AG04450 (cell line): ENCODE results near the gene DEPP1. TPM values are rescaled to one million over a fixed set of nuclear protein-coding genes. Genes with fewer than 3 reads are reported as not detected.

Source experiments
- CTCF ChIA-PET: fragments of 300-600, 350-600 bp; formaldehyde crosslinking; extraction: SDS; loops from one replicate; lab custom pipeline; 2022; ENCODE audit warnings: antibody characterized with exemption, inconsistent platforms; lab: Charles Lee
- POLR2A ChIA-PET: fragments of 350-600 bp; formaldehyde crosslinking; extraction: SDS; loops from one replicate; lab custom pipeline; 2021; ENCODE audit warnings: antibody characterized with exemption, inconsistent platforms; lab: Yijun Ruan, JAX
- DNase-seq: peaks from one replicate; pipeline ENCODE4 v3.0.0-alpha.2; 2011; ENCODE audit warnings: low read depth, low spot score
- H3K27ac ChIP-seq: one replicate; pipeline ENCODE4 v1.5.1; 2012; ENCODE audit warnings: low read depth, low read length, control low read depth
- H3K27me3 ChIP-seq: one replicate; pipeline ENCODE4 v1.6.0; 2012; ENCODE audit warnings: low read length; ENCODE audit not compliant: control insufficient read depth, insufficient read depth
- H3K4me3 ChIP-seq: 2 replicates; pipeline ENCODE4 v1.5.1; 2011; ENCODE audit warnings: mild to moderate bottlenecking, low read depth, low read length, control low read depth
- H3K9me3 ChIP-seq: 2 replicates; pipeline ENCODE4 v1.5.1; 2012; ENCODE audit warnings: low read length; ENCODE audit not compliant: control insufficient read depth, insufficient read depth
- CTCF ChIP-seq: IDR thresholded peaks from 2 replicates; pipeline ENCODE4 v1.5.1; 2011; ENCODE audit warnings: low read depth, low read length, control low read depth, inconsistent platforms
- polyA plus RNA-seq: library from polyadenylated mRNA; depleted of rRNA; stranded (reverse); fragments of >200 nt; gene quantifications from 2 replicates; pipeline ENCODE4 v1.2.3, GENCODE V29; 2011

DEPP1 gene
- polyA plus RNA-seq, 1 experiment: 31.1 TPM

GRCh38 chr10:44958898-44959246 is 19.7 kb downstream of the DEPP1 start:
- Histone ChIP-seq H3K27me3 (no peaks in the 10 kb centered on the region), H3K27ac (no peak overlapping the region), H3K9me3 (no peaks in the 10 kb centered on the region; the same call in 1 of the 2 replicates), H3K4me3 (peak overlapping the region; percentile 71)
- no peak for TF ChIP-seq CTCF
- DNase-seq: no peak
- CTCF ChIA-PET: interaction anchor here (0.7 kb wide), 1 partner anchor 263 kb away, joined by 3 read pairs; no protein-coding TSS in a partner anchor
- POLR2A ChIA-PET: no interaction called here

- no peak for DNase-seq
- Histone ChIP-seq H3K4me3 (peak overlapping the region; percentile 71), H3K9me3 (no peaks in the 10 kb centered on the region; the same call in 1 of the 2 replicates), H3K27me3 (no peaks in the 10 kb centered on the region), H3K27ac (no peak overlapping the region)
- no peak for TF ChIP-seq CTCF
- CTCF ChIA-PET: interaction anchor here (0.7 kb wide), 1 partner anchor 263 kb away, joined by 3 read pairs; no protein-coding TSS in a partner anchor
- POLR2A ChIA-PET: no interaction called here
Observed at GRCh38 chr10:44958196-44958897, 20.3 kb downstream of the DEPP1 start.

GRCh38 chr10:44956717-44957706 is 21.6 kb downstream of the DEPP1 start:
- POLR2A ChIA-PET: no interaction called here
- no peaks in the 10 kb centered on the region for H3K27me3 ChIP-seq
- DNase-seq: no peak
- CTCF ChIA-PET: no interaction called here
- no peak for TF ChIP-seq CTCF
- H3K4me3 ChIP-seq: no peak overlapping the region
- H3K27ac ChIP-seq: no peak overlapping the region
- no peaks in the 10 kb centered on the region for H3K9me3 ChIP-seq

GRCh38 chr10:44956226-44956625 is 22.4 kb downstream of the DEPP1 start:
- ChIA-PET POLR2A (no interaction called here), CTCF (no interaction called here)
- Histone ChIP-seq H3K9me3 (no peaks in the 10 kb centered on the region), H3K27ac (no peak overlapping the region), H3K4me3 (no peak overlapping the region), H3K27me3 (no peaks in the 10 kb centered on the region)
- TF ChIP-seq CTCF: no peak
- no peak for DNase-seq
